SU-DHL-6 (cell line): ENCODE measurements around the gene ATAD2B.

Source experiments
- CTCF ChIP-seq: fragments of 200-600 bp; sonication (generic); IDR thresholded peaks from one replicate; pipeline ENCODE4 v1.5.1; 2017; ENCODE audit warnings: antibody characterized with exemption, mild to moderate bottlenecking, low read length, moderate library complexity; ENCODE audit not compliant: insufficient read depth, poor library complexity, severe bottlenecking
- EZH2phosphoT487 ChIP-seq: fragments of 200-600 bp; sonication (generic), shearing (Covaris generic); conservative IDR thresholded peaks from 2 replicates; pipeline ENCODE4 v1.6.1; 2018; ENCODE audit warnings: mild to moderate bottlenecking, antibody characterized with exemption, low read length, moderate library complexity, mixed read lengths

GRCh38 chr2:23915327-23915726 lies 11.6 kb downstream of the ATAD2B start:
- TF ChIP-seq CTCF (no peak), EZH2phosphoT487 (no peak)
